ENCODE data around the gene TMEM212. TPM values are rescaled to one million over a fixed set of nuclear protein-coding genes. Genes with fewer than 3 reads are reported as not detected.
A peak's percentile ranks its signal among the peaks of the same experiment; 100 is the strongest.

Gene TMEM212
- total RNA-seq, 2 donors from 2014 or later = not detected

GRCh38 chr3:171807806-171808205 is 35.3 kb upstream of the TMEM212 start:
- H3K4me1 ChIP-seq (ENCODE audit: control insufficient read depth, insufficient read depth, low read length) = peaks cover 5% of the 10 kb centered on the region
- 89 to 97% methylated on average over 3 to 6 of the region's 6 CpGs for WGBS, 2 experiments (ENCODE audit: insufficient coverage in 1 of 2, insufficient read length in 1 of 2)
- no peak for DNase-seq
- no peak overlapping the region for H3K4me3 ChIP-seq (ENCODE audit: low read length)
- peaks cover 36% of the 10 kb centered on the region for H3K27me3 Mint-ChIP-seq (ENCODE audit: insufficient read depth)
- no peak overlapping the region for H3K27ac ChIP-seq (ENCODE audit: low read depth, low read length)
- H3K27ac Mint-ChIP-seq = no peak overlapping the region
- peaks cover 14% of the 10 kb centered on the region for H3K4me1 Mint-ChIP-seq
- no peaks in the 10 kb centered on the region for H3K9me3 ChIP-seq (ENCODE audit: control insufficient read depth, low read length)
- no peak for TF ChIP-seq CTCF (conservative IDR thresholded peaks at IDR 0.05)
- no peak overlapping the region for H3K4me3 Mint-ChIP-seq
- H3K9ac ChIP-seq (ENCODE audit: extremely low read depth, low read length, poor library complexity, severe bottlenecking) = no peak overlapping the region
- H3K27me3 ChIP-seq (ENCODE audit: control insufficient read depth, insufficient read depth, low read length, poor library complexity, severe bottlenecking) = peaks cover 19% of the 10 kb centered on the region
- H3K36me3 ChIP-seq (ENCODE audit: control insufficient read depth, insufficient read depth, low read length) = no peaks in the 10 kb centered on the region
- no peaks in the 10 kb centered on the region for H3K36me3 Mint-ChIP-seq (ENCODE audit: low read depth)
- no peaks in the 10 kb centered on the region for H3K9me3 Mint-ChIP-seq

- H3K27me3 ChIP-seq (ENCODE audit: control insufficient read depth, insufficient read depth, low read length, poor library complexity, severe bottlenecking) = peaks cover 19% of the 10 kb centered on the region
- peak overlapping the region; percentile 30 for H3K9ac ChIP-seq (ENCODE audit: extremely low read depth, low read length, poor library complexity, severe bottlenecking)
- H3K27me3 Mint-ChIP-seq (ENCODE audit: insufficient read depth) = peaks cover 32% of the 10 kb centered on the region
- no peaks in the 10 kb centered on the region for H3K36me3 Mint-ChIP-seq (ENCODE audit: low read depth)
- H3K9me3 Mint-ChIP-seq = no peaks in the 10 kb centered on the region
- no peak overlapping the region for H3K27ac Mint-ChIP-seq
- TF ChIP-seq CTCF (conservative IDR thresholded peaks at IDR 0.05) = no peak
- H3K27ac ChIP-seq (ENCODE audit: low read depth, low read length) = no peak overlapping the region
- no peak for DNase-seq
- no peaks in the 10 kb centered on the region for H3K9me3 ChIP-seq (ENCODE audit: control insufficient read depth, low read length)
- WGBS, 2 experiments (ENCODE audit: insufficient coverage in 1 of 2, insufficient read length in 1 of 2) = 7 to 15% methylated on average over 6 to 11 of the region's 11 CpGs
- peaks cover 14% of the 10 kb centered on the region for H3K4me1 Mint-ChIP-seq
- peak overlapping the region; percentile 81 for H3K4me3 ChIP-seq (ENCODE audit: low read length)
- peak overlapping the region; percentile 71 for H3K4me3 Mint-ChIP-seq
- no peaks in the 10 kb centered on the region for H3K36me3 ChIP-seq (ENCODE audit: control insufficient read depth, insufficient read depth, low read length)
- H3K4me1 ChIP-seq (ENCODE audit: control insufficient read depth, insufficient read depth, low read length) = peaks cover 5% of the 10 kb centered on the region
These were observed 33.6 kb upstream of the TMEM212 start for GRCh38 chr3:171809611-171809860.

- H3K4me1 ChIP-seq (ENCODE audit: control insufficient read depth, insufficient read depth, low read length) = peaks cover 5% of the 10 kb centered on the region
- WGBS, 2 experiments (ENCODE audit: insufficient coverage in 1 of 2, insufficient read length in 1 of 2) = 0% methylated on average over 16 to 78 of the region's 78 CpGs
- H3K27me3 Mint-ChIP-seq (ENCODE audit: insufficient read depth) = peaks cover 32% of the 10 kb centered on the region
- H3K36me3 Mint-ChIP-seq (ENCODE audit: low read depth) = no peaks in the 10 kb centered on the region
- H3K4me1 Mint-ChIP-seq = peaks cover 11% of the 10 kb centered on the region
- DNase-seq = peak; percentile 88
- TF ChIP-seq CTCF (conservative IDR thresholded peaks at IDR 0.05) = no peak
- H3K27ac Mint-ChIP-seq = peak within 1 kb of the TSS; percentile 55
- no peaks in the 10 kb centered on the region for H3K36me3 ChIP-seq (ENCODE audit: control insufficient read depth, insufficient read depth, low read length)
- H3K9me3 Mint-ChIP-seq = no peaks in the 10 kb centered on the region
- H3K27me3 ChIP-seq (ENCODE audit: control insufficient read depth, insufficient read depth, low read length, poor library complexity, severe bottlenecking) = peaks cover 19% of the 10 kb centered on the region
- H3K4me3 ChIP-seq (ENCODE audit: low read length) = peak within 1 kb of the TSS; percentile 81
- peak within 1 kb of the TSS; percentile 71 for H3K4me3 Mint-ChIP-seq
- H3K9me3 ChIP-seq (ENCODE audit: control insufficient read depth, low read length) = no peaks in the 10 kb centered on the region
- peak within 1 kb of the TSS; percentile 30 for H3K9ac ChIP-seq (ENCODE audit: extremely low read depth, low read length, poor library complexity, severe bottlenecking)
- H3K27ac ChIP-seq (ENCODE audit: low read depth, low read length) = no peak within 1 kb of the TSS
These were observed 33.1 kb upstream of the TMEM212 start, which contains the start of gene PLD1 for GRCh38 chr3:171809861-171810628. TSS of gene PLD1 (minus strand) at chr3:171810483. CDS start at chr3:171738051, 72,432 bp downstream.

All from endodermal cell (in vitro differentiated cells).